HUES48 (cell line): ENCODE measurements around the gene WDR59.

Source experiments
- H3K27ac ChIP-seq: one replicate; pipeline ENCODE4 v1.7.0; 2013; ENCODE audit warnings: low read depth, low read length, inconsistent platforms
- H3K27me3 ChIP-seq: 2 replicates; pipeline ENCODE4 v1.6.1; 2013; ENCODE audit warnings: mild to moderate bottlenecking, low read length; ENCODE audit not compliant: control insufficient read depth, insufficient read depth
- H3K36me3 ChIP-seq: 2 replicates; pipeline ENCODE4 v1.6.1; 2013; ENCODE audit warnings: low read length; ENCODE audit not compliant: control insufficient read depth, insufficient read depth
- H3K4me1 ChIP-seq: 2 replicates; pipeline ENCODE4 v1.6.1; 2013; ENCODE audit warnings: mild to moderate bottlenecking, low read length; ENCODE audit not compliant: control insufficient read depth, insufficient read depth
- H3K4me3 ChIP-seq: 2 replicates; pipeline ENCODE4 v1.5.1; 2013; ENCODE audit warnings: mild to moderate bottlenecking, low read depth, low read length
- H3K9ac ChIP-seq: 2 replicates; pipeline ENCODE4 v1.6.1; 2013; ENCODE audit warnings: mild to moderate bottlenecking, low read depth, low read length, moderate library complexity
- H3K9me3 ChIP-seq: 2 replicates; pipeline ENCODE4 v1.6.1; 2013; ENCODE audit warnings: low read length; ENCODE audit not compliant: control insufficient read depth, insufficient read depth

The WDR59 gene

DNA sequence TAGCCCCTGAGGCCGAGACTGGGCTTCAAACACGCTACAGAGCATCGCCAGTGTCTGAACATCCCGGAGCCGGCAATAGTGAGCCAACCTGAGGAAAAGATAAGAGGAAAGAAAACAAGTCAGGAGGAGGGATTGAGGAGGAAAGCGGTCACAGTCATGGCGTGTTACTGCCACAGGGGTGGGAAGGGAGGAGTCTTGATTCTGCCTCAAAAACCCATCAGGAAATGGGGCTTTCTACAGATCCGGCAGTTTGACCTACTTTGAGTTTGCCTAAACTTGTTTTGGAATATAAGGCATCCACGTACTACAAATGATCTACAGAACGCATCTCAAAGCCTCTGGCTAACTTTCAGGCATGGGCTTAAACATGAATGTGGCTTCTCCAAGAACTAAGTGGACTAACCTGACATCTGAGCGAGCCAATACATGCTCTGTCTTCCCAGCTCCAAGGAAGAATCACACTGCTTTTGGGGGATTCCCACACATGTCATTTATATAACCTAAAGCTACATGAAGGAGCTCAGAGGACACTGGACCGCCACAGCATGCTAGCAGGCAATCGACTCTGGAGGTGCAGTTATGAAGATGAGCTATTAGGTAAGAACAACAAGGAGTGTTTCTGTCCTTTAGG, 96.6 kb downstream of the WDR59 start:
- H3K27ac ChIP-seq: no peak overlapping the region
- peaks cover 95% of the 10 kb centered on the region for H3K36me3 ChIP-seq
- no peaks in the 10 kb centered on the region for H3K9me3 ChIP-seq
- H3K4me1 ChIP-seq: no peaks in the 10 kb centered on the region; the same call in 1 of the 2 replicates
- no peak overlapping the region for H3K4me3 ChIP-seq
- H3K9ac ChIP-seq: no peak overlapping the region
- no peaks in the 10 kb centered on the region for H3K27me3 ChIP-seq

DNA sequence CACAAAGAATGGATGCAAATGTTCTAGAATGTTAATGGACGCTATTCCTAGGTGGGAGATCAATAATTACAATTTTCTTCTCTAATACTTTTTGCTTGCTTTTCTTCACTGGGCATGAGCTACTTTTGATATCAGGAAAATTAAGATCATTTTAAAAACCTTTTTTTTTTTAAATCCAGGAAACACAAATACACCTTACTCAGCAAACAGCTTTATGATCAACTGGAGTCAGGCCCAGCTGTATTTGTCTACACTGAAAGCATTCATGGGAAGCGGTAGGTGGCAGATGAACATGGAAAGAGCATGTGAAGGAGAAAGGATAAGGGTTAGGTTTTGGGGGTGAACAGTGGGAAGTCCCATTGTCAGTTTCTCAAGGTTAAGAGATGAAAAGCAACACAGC, 97.8 kb downstream of the WDR59 start:
- Histone ChIP-seq H3K36me3 (peaks cover 92% of the 10 kb centered on the region), H3K27me3 (no peaks in the 10 kb centered on the region), H3K27ac (no peak overlapping the region), H3K4me3 (no peak overlapping the region), H3K9me3 (no peaks in the 10 kb centered on the region), H3K4me1 (no peaks in the 10 kb centered on the region), H3K9ac (no peak overlapping the region)

DNA sequence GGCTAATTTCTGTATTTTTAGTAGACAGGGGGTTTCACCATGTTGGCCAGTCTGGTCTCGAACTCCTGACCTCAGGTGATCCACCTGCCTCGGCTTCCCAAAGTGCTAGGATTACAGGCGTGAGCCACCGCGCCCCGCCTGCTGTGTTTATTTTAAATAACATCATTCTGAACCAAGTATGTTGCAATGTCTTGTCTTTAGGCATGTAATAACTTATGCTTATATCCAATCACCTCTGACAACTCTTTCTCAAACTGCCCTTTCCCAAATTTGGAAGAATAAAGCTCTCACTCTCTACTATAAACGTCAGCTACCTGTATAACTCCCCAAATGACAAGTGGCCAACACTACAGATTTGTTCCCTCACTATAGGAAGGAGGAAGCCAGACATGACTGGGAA, 107.2 kb downstream of the WDR59 start:
- no peak overlapping the region for H3K27ac ChIP-seq
- H3K9me3 ChIP-seq: no peaks in the 10 kb centered on the region
- H3K4me3 ChIP-seq: no peak overlapping the region
- no peaks in the 10 kb centered on the region for H3K27me3 ChIP-seq
- H3K4me1 ChIP-seq: no peaks in the 10 kb centered on the region
- H3K9ac ChIP-seq: no peak overlapping the region
- H3K36me3 ChIP-seq: peaks cover 55% of the 10 kb centered on the region

DNA sequence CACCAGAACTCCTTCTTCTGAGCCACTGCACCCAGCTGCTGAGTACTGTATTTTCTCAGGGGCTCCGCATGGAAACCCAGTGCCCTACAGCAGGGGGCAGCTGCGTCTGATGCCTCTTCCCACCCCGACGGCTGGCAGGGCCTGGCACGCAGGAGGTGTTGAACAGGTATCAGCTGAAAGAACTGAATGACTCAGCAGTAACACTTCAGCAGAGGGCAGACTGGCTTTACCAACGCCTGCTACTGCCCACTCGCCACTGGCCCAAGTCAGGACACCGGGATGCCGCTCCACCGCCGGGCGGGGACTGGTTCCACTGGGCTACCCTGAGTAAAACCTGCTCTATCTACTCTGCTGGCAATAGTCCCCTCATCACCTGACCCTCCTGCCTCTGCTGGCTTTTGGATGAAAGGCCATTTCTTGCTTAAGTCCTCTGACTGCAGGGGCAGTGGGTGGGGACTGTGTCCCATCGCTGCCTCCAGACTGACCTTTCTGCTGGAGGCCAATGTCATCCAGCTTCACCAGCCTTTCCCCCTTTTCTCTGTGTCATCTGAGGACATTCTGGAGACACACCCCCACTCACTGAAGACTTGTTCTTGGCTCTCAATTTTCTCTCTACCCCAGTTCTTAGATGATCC, 109.9 kb downstream of the WDR59 start:
- H3K9me3 ChIP-seq: no peaks in the 10 kb centered on the region
- no peak overlapping the region for H3K27ac ChIP-seq
- H3K4me1 ChIP-seq: peaks cover 19% of the 10 kb centered on the region
- H3K36me3 ChIP-seq: peaks cover 34% of the 10 kb centered on the region
- no peak overlapping the region for H3K4me3 ChIP-seq
- no peaks in the 10 kb centered on the region for H3K27me3 ChIP-seq
- no peak overlapping the region for H3K9ac ChIP-seq

DNA sequence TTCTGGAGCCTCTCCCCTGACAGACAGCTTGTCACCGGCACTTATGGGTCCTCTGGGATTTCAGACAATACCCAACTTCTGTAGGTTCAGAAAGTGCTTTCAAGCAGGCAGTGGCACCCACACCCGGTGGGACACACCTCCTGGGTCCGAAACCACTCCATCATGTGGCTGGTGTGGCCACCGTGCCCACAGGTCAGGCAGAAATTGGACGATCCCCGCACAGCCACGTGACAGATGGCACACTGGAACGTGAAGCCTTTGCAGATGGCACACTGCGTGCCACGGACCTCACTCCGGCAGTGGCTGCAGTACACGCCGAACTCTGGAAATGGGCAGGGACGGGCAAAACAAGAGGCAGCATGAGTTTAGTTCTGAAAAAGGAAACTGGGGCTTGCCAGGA, 110.8 kb downstream of the WDR59 start:
- H3K9ac ChIP-seq: no peak overlapping the region
- H3K9me3 ChIP-seq: no peaks in the 10 kb centered on the region
- H3K4me1 ChIP-seq: peaks cover 21% of the 10 kb centered on the region
- no peaks in the 10 kb centered on the region for H3K27me3 ChIP-seq
- no peak overlapping the region for H3K4me3 ChIP-seq
- peaks cover 33% of the 10 kb centered on the region for H3K36me3 ChIP-seq
- no peak overlapping the region for H3K27ac ChIP-seq

DNA sequence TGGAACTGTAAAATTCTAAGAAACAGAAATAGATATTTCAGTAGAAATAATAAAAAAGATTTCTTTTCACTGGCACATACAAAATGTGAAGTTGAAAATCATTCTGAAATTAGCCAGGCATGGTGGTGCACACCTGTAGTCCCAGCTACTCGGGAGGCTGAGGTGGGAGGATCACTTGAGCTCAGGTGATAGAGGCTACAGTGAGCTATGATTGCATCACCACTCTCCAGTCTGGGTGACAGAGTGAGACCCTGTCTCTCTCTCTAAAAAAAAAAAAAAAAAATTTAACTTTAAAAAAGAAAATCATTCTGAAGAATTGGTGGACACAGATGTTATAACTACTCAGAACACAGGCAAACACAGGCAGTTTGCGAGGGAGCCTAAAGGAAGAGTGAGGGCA, 112.6 kb downstream of the WDR59 start:
- Histone ChIP-seq H3K4me3 (no peak overlapping the region; the same call in 1 of the 2 replicates), H3K27ac (peak overlapping the region; percentile 93), H3K9ac (no peak overlapping the region), H3K27me3 (no peaks in the 10 kb centered on the region), H3K9me3 (no peaks in the 10 kb centered on the region), H3K4me1 (peaks cover 33% of the 10 kb centered on the region), H3K36me3 (peaks cover 26% of the 10 kb centered on the region)

DNA sequence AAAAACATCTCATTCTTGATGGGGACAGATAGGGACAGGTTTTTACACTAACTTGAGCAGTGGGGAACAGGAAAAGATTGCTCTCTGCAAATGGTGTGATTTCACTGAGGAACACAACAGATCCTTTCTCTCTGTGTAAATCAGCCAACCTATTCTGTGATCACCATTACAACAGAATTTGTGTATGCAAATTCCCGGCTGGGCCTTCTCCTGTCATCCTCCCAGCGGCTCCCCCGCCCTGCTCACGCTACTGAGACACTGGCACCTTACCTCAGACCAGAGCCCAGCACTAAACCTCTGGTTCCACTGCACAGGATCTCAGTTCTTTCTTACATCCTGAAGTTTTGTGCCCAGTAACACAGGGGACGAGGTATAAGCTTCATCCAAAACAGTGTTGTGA, 113.3 kb downstream of the WDR59 start:
- Histone ChIP-seq H3K9me3 (no peaks in the 10 kb centered on the region), H3K27me3 (no peaks in the 10 kb centered on the region), H3K27ac (peak overlapping the region; percentile 93), H3K4me1 (peaks cover 37% of the 10 kb centered on the region), H3K9ac (no peak overlapping the region), H3K36me3 (peaks cover 19% of the 10 kb centered on the region), H3K4me3 (peak overlapping the region; percentile 32; the same call in 1 of the 2 replicates)

DNA sequence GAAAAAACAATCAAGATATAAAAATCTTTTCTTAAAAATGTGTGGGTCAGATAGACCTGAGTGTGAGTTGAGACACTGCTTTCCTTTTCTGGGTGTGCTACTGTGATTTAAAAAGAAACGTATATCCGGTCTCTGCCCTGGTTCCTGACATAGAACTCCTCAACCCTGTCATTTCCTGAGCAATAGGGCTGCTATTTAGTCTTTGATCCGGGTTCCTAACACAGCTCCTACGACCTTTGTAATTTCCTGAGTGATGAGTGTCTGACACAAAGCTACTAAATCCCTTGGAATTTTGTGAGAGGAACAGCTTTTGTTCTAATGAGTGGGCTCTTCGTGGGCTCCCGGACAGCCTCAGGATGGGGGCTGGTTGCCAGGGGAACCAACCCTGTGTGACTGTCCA, 116.4 kb downstream of the WDR59 start:
- peaks cover 4% of the 10 kb centered on the region for H3K36me3 ChIP-seq
- peaks cover 42% of the 10 kb centered on the region for H3K4me1 ChIP-seq
- no peak overlapping the region for H3K4me3 ChIP-seq
- H3K9me3 ChIP-seq: no peaks in the 10 kb centered on the region
- peak overlapping the region; percentile 61 for H3K27ac ChIP-seq
- no peak overlapping the region for H3K9ac ChIP-seq
- no peaks in the 10 kb centered on the region for H3K27me3 ChIP-seq

DNA sequence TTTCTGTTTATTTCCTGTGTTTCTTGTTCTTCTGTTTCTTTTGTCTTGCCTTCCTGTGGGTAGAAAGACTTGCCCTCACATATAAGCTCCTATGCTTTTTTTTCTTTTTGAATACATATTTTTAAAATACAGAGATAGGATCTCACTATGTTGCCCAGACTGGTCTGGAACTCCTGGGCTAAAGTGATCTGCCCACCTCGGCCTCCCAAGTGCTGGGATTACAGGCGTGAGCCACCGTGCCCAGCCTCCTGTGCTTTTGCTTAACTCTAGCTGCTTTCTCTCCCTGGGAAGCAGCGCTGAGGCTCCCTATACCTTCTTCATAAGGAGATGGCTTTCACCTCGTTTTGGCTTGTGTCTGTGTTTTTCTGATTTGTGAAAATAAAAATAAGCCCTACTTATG, 116.9 kb downstream of the WDR59 start:
- Histone ChIP-seq H3K4me3 (no peak overlapping the region), H3K9me3 (no peaks in the 10 kb centered on the region), H3K36me3 (no peaks in the 10 kb centered on the region), H3K27me3 (no peaks in the 10 kb centered on the region), H3K27ac (peak overlapping the region; percentile 61), H3K9ac (no peak overlapping the region), H3K4me1 (peaks cover 42% of the 10 kb centered on the region)

DNA sequence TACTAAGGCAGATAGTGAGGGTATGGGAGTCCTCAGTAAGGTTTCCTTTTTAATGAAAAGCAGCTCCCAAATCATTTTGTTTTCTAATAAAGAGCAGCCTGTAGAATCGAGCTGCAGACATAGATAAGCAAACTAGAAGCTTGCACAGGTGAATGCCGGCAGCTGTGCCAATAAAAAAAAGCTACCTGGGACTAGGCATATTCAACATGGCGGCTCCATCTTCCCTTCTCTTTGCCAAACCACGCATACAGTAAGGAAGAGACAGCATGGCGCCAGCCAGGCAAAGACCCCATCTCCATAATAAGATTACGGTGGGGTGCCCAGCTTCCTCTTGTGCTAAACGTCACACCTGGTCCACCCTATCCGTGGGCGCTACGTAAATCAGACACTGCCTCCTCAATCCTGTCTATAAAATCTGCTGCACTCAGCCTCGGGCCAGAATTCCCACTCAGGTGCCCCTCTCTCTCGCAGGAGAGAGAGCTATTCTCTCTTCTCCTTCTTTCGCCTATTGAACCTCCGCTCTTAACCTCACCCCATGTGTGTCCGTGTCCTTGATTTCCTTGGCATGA, 117.6 kb downstream of the WDR59 start:
- no peak overlapping the region for H3K4me3 ChIP-seq
- no peaks in the 10 kb centered on the region for H3K36me3 ChIP-seq
- peaks cover 45% of the 10 kb centered on the region for H3K4me1 ChIP-seq
- H3K27ac ChIP-seq: no peak overlapping the region
- no peaks in the 10 kb centered on the region for H3K9me3 ChIP-seq
- no peak overlapping the region for H3K9ac ChIP-seq
- no peaks in the 10 kb centered on the region for H3K27me3 ChIP-seq

DNA sequence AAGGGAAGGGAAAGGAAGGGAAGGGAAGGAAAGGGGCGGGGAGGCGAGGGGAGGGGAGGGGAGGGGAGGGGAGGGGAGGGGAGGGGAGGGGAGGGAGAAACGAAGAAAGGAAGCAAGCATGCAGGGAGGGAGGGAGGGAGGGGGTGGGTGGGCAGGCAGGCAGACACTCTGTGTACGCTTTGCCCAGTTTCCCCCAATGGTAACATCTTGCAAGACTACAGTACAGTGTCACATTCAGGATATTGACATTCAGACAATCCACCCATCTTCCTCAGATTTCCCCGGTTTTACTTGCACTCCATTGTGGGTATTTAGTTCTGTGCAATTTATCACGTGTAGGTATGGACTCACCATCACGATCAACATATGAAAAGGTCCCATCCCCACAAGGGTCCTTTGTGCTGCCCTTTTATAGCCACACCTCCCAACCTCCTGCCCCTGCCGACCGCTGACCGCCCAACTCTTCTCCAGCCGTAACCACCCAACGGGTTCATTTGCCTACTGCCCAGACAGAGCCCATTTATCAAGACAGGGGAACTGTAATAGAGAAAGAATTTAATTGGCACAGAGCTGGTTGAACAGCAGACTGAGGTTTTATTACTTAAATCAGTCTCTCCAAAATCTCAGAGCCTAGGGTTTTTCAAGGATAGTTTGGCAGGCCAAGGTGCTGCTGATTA, 118.9 kb downstream of the WDR59 start:
- peak overlapping the region; percentile 67 for H3K27ac ChIP-seq
- H3K4me1 ChIP-seq: peaks cover 36% of the 10 kb centered on the region
- H3K36me3 ChIP-seq: no peaks in the 10 kb centered on the region
- no peaks in the 10 kb centered on the region for H3K9me3 ChIP-seq
- no peaks in the 10 kb centered on the region for H3K27me3 ChIP-seq
- H3K4me3 ChIP-seq: no peak overlapping the region
- H3K9ac ChIP-seq: peak overlapping the region; percentile 4; the same call in 1 of the 2 replicates
